Heart left ventricle (tissue), 13 donors: ENCODE measurements around the gene BAX.

ENCODE experiments used
- CTCF ChIP-seq, 12 donors: fragments of 200-600 bp; sonication (generic) in 4 of 12; IDR thresholded peaks; one replicate each; pipeline versions ENCODE4 v1.5.0 to v1.8.0; 2018 to 2022; ENCODE audit warnings: antibody characterized with exemption in 12 of 12, mild to moderate bottlenecking in 5 of 12
- POLR2A ChIP-seq, 2 donors: fragments of 450-650 bp; IDR thresholded peaks; one replicate each; pipeline ENCODE4 v1.6.1; 2017; ENCODE audit warnings: antibody characterized with exemption in 2 of 2, mild to moderate bottlenecking in 2 of 2, moderate library complexity in 2 of 2
- donor health status: ischemic (EF 13 %, LVEDD 7.1; RV severe dilation, severe dysfunction).
- donor health status: DM: no; HTN: yes; CAD: no.
- donor health status: DM: no; HTN: no; CAD: no.
- donor health status: ischemic (EF 25% LVEDD 6.9; RV normal size, moderate dysfunction).
- donor health status: ischemic (EF 25% LVEDD 5.7; RV mildly dilated, moderate dysfunction).
- donor health status: ischemic (EF 35%, LVEDD 5.7; RV mildly dilated, moderate dysfunction).
- donor health status: nonischemic (EF 11% LVEDD 7.7; RV severe dilation, severe dysfunction).
- donor health status: DM: yes; HTN: yes; CAD: no.
- donor health status: PGD.
- donor health status: ischemic (EF 29% LVEDD 5.4; RV normal size, mild dysfunction).
- donor health status: nonischemic (EF 23%, LVEDD 6.1; RV moderate dilation, normal function).

- TF ChIP-seq CTCF (IDR thresholded peaks at IDR 0.05) (no peak), POLR2A (IDR thresholded peaks at IDR 0.05) (no peak)
Measured at GRCh38 chr19:48914181-48914580, 40.5 kb upstream of the BAX start.
